Measurements from ENCODE around the gene AFF3. TPM values are rescaled to one million over a fixed set of nuclear protein-coding genes. Genes with fewer than 3 reads are reported as not detected.

The AFF3 gene
- total and polyA plus RNA-seq, 2 of the 8 experiments (the other 6 are each of a cell fraction or from before 2014, with no cell fraction given), result 0.27 to 3.0 TPM

DNA sequence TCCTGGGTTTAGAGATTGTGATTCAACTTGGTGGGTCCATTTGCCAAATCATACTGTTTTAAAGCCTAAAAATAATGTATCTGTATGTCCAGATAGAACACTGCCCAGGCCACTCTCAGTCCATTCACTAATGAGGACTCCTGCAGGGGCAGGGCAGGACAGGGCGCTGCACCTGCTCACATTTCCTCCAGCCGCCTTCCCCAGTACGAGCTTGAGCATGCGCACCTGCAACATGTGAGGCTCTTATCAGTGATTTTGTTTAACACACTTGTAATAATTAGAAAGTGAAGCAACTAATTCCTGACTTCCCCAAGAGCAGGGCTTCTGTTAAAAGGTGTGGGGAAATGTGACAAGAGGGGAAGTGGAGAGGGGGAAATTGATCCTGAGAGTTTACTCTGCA is 89.7 kb downstream of the AFF3 start:
- no peaks in the 10 kb centered on the region for H4K20me1 ChIP-seq (replicated peaks in 1 of 2; ENCODE audit: control insufficient read depth in 1 of 2, insufficient read depth in 2 of 2, low read length in 2 of 2)
- H2BK20ac ChIP-seq (ENCODE audit: low read length), result no peak overlapping the region
- no peaks in the 10 kb centered on the region; the same call in 1 of the 2 replicates for H3K23me2 ChIP-seq (ENCODE audit: low read depth, low read length)
- H2BK12ac ChIP-seq (ENCODE audit: low read depth, low read length), result no peak overlapping the region
- no peak overlapping the region for H4K5ac ChIP-seq (ENCODE audit: insufficient read length, low read depth, low read length)
- no peak overlapping the region for H2BK15ac ChIP-seq (ENCODE audit: low read length)
- ChIA-PET POLR2A (ENCODE audit: partially characterized antibody) (interaction anchor here (0.7 kb wide), 1 partner anchor 370 kb away, joined by 3 read pairs; no protein-coding TSS in a partner anchor), CTCF (ENCODE audit: partially characterized antibody) (interaction anchor here (1.4 kb wide), 1 partner anchor 210 kb away, joined by 3 read pairs; no protein-coding TSS in a partner anchor)
- no peak overlapping the region for H2BK120ac ChIP-seq (replicated peaks; ENCODE audit: low read depth, low read length)
- H2AFZ ChIP-seq (ENCODE audit: low read length), result no peak overlapping the region
- no peak overlapping the region for H4K8ac ChIP-seq (ENCODE audit: extremely low read depth, insufficient read depth, low read length)
- no peak overlapping the region for H2AK5ac ChIP-seq (ENCODE audit: low read depth, low read length)
- no peak overlapping the region for H4K91ac ChIP-seq (replicated peaks; ENCODE audit: insufficient read length, low read length)
- H3K79me1 ChIP-seq (ENCODE audit: low read depth, low read length), result no peaks in the 10 kb centered on the region
- no peak overlapping the region for H3K9ac ChIP-seq (replicated peaks in 1 of 4; ENCODE audit: extremely low read depth in 1 of 4, low read depth in 3 of 4, low read length in 3 of 4)
- no peak overlapping the region for H3K4ac ChIP-seq (replicated peaks; ENCODE audit: insufficient read length, low read depth, low read length)
- no peaks in the 10 kb centered on the region for H3K9me3 ChIP-seq (ENCODE audit: insufficient read depth in 2 of 2, low read depth in 1 of 2, low read length in 1 of 2)
- no peaks in the 10 kb centered on the region for H3K79me2 ChIP-seq (ENCODE audit: control insufficient read depth in 1 of 2, insufficient read depth in 2 of 2, low read length in 2 of 2)
- no peak overlapping the region for H2BK5ac ChIP-seq (ENCODE audit: low read depth, low read length)
- no peak overlapping the region for H3K27ac ChIP-seq (ENCODE audit: low read depth, low read length)
- H3K23ac ChIP-seq (ENCODE audit: insufficient read length), result no peak overlapping the region
- no peaks in the 10 kb centered on the region for H3K36me3 ChIP-seq (ENCODE audit: control insufficient read depth in 2 of 4, insufficient read depth in 4 of 4, low read length in 3 of 4)
- no peaks in the 10 kb centered on the region for H3K4me1 ChIP-seq (replicated peaks in 1 of 4; ENCODE audit: control insufficient read depth in 3 of 4, insufficient read depth in 4 of 4, low read length in 3 of 4)
- DNase-seq (ENCODE audit: low read depth in 1 of 2, low spot score in 2 of 2), result no peak
- 96% methylated on average over 4 of the region's 4 CpGs; no CpG with 5 or more reads in 1 of the 2 experiments for WGBS, 2 experiments (ENCODE audit: extremely low coverage in 1 of 2, insufficient coverage in 1 of 2, insufficient read length in 1 of 2, insufficient replicate concordance in 2 of 2, low coverage in 1 of 2, low lambda C conversion rate in 2 of 2, missing lambda C conversion rate in 1 of 2)
- no peak for FAIRE-seq
- no peak overlapping the region for H3K18ac ChIP-seq (ENCODE audit: extremely low read depth, low read length)
- no peak overlapping the region for H3K56ac ChIP-seq (replicated peaks; ENCODE audit: insufficient read length, low read depth, low read length)
- no peak overlapping the region for H3K4me3 ChIP-seq (ENCODE audit: extremely low read depth in 1 of 4, insufficient read depth in 2 of 4, low read depth in 3 of 4, low read length in 4 of 4)
- H3K14ac ChIP-seq (ENCODE audit: insufficient read length), result no peak overlapping the region
- H3K27me3 ChIP-seq (replicated peaks in 1 of 4; ENCODE audit: control insufficient read depth in 3 of 4, extremely low read depth in 1 of 4, insufficient read depth in 3 of 4, low read length in 3 of 4), result no peaks in the 10 kb centered on the region; a peak in 1 of 7 replicates
- no peak overlapping the region for H3K4me2 ChIP-seq (ENCODE audit: insufficient read depth in 1 of 2, low read depth in 2 of 2, low read length in 2 of 2)
- TF ChIP-seq CTCF (IDR thresholded peaks at IDR 0.05; ENCODE audit: control extremely low read depth in 1 of 3, insufficient read depth in 1 of 3, low read depth in 1 of 3, low read length in 3 of 3) (no peak), GTF2F1 (IDR thresholded peaks at IDR 0.05; ENCODE audit: borderline replicate concordance, low read depth, low read length) (no peak), KDM5A (IDR thresholded peaks at IDR 0.05; ENCODE audit: low read length) (no peak), HDAC6 (IDR thresholded peaks at IDR 0.05; ENCODE audit: low read depth, low read length) (no peak), TEAD4 (IDR thresholded peaks at IDR 0.05; ENCODE audit: low read depth, low read length) (no peak), SP2 (IDR thresholded peaks at IDR 0.05; ENCODE audit: low read length) (no peak), BCL11A (IDR thresholded peaks at IDR 0.05; ENCODE audit: low read depth in 2 of 2, low read length in 2 of 2) (no peak), GABPA (IDR thresholded peaks at IDR 0.05; ENCODE audit: borderline replicate concordance, insufficient read depth, low read length) (no peak), HDAC2 (IDR thresholded peaks at IDR 0.05; ENCODE audit: borderline replicate concordance in 1 of 2, low read depth in 2 of 2, low read length in 2 of 2) (no peak), TAF7 (optimal IDR thresholded peaks at IDR 0.05; ENCODE audit: borderline replicate concordance, low read depth, low read length) (no peak), SP4 (IDR thresholded peaks at IDR 0.05; ENCODE audit: low read length) (no peak)
